Astrocyte (in vitro differentiated cells and primary cell): Measurements from ENCODE around the gene CA10.

ENCODE experiments used
- EZH2 ChIP-seq: IDR thresholded peaks from 2 replicates; pipeline ENCODE4 v1.6.1; 2012; ENCODE audit warnings: mild to moderate bottlenecking, low read length, inconsistent platforms; ENCODE audit not compliant: insufficient read depth
- TF ChIP-seq, protein P1 (sequence below): IDR thresholded peaks from 2 replicates; pipeline ENCODE4 v1.5.1; 2011; ENCODE audit warnings: low read depth, mild to moderate bottlenecking, inconsistent platforms, low read length, moderate library complexity; ENCODE audit not compliant: insufficient read depth

DNA sequence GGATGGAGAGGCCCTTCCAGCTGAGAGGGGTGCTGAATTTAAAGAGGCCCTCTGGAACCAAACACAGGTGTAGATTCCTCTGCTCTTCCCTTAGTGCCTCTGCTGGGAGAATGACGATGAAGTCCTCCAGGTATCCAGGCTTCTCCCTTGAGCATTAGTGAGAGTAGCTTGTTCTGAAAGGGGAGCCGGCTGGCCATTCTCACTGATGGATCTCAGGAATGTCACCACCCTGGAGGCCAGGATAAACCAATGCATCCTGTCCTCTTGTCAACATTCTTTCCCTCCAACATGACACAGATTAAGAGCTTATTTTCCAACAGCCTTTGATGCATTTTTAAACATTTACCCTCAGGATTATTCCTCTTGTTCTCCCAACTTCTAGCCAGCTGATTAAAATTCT lies 325.5 kb downstream of the CA10 start:
- TF ChIP-seq, protein P1, sequence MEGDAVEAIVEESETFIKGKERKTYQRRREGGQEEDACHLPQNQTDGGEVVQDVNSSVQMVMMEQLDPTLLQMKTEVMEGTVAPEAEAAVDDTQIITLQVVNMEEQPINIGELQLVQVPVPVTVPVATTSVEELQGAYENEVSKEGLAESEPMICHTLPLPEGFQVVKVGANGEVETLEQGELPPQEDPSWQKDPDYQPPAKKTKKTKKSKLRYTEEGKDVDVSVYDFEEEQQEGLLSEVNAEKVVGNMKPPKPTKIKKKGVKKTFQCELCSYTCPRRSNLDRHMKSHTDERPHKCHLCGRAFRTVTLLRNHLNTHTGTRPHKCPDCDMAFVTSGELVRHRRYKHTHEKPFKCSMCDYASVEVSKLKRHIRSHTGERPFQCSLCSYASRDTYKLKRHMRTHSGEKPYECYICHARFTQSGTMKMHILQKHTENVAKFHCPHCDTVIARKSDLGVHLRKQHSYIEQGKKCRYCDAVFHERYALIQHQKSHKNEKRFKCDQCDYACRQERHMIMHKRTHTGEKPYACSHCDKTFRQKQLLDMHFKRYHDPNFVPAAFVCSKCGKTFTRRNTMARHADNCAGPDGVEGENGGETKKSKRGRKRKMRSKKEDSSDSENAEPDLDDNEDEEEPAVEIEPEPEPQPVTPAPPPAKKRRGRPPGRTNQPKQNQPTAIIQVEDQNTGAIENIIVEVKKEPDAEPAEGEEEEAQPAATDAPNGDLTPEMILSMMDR, result no peak
- no peak for TF ChIP-seq EZH2
